HG02981 (cell line): ENCODE data around the gene BCKDK.

ENCODE experiments used
- ATAC-seq: cut with Tn5 transposase; IDR thresholded peaks from one replicate; pipeline ENCODE4 v1.9.1; 2021; ENCODE audit warnings: mild to moderate bottlenecking, moderate library complexity; ENCODE audit not compliant: unreplicated experiment

Gene BCKDK

DNA sequence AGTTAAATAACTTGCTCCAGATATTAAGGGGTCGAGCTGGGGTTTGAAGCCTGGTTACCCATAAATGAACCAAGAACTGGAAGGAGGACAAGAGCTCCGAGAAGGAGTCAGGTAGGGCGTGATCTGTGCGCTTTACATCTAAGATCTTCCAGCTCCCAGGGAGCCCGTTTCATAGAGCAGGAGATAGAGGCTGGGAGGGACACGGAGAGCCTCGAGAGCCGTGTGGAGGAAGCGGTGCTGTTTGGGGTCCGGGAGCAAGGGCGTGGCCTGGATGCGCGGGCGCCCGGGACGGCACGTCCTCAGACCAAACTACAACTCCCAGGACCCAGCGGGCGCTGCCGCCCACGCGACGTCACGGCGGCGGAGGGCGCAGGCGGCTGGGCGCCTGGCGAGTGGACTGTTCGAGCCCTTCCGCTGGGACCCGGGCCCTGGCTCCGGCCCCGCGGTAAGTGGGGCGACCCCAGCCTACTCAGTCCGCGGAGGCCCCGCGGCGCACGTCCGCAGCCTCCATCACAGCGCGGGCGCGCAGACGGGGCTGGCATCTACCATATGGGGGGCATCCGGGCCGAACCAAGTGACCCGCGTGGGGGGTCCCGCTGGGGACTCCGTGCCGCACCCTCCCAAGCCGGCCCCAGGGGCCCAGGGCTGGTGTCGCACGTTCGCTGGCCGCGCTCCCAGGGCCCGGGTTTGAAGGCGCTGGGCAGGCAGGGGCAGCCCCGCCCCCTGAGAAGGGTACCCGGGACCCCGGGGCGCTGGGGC lies at the start of gene BCKDK:
Gene BCKDK (plus strand): TSS at position 352 of the 759 bp plus-strand sequence. CDS start 838 bp downstream, outside the sequence.
- peak; percentile 67 for ATAC-seq

DNA sequence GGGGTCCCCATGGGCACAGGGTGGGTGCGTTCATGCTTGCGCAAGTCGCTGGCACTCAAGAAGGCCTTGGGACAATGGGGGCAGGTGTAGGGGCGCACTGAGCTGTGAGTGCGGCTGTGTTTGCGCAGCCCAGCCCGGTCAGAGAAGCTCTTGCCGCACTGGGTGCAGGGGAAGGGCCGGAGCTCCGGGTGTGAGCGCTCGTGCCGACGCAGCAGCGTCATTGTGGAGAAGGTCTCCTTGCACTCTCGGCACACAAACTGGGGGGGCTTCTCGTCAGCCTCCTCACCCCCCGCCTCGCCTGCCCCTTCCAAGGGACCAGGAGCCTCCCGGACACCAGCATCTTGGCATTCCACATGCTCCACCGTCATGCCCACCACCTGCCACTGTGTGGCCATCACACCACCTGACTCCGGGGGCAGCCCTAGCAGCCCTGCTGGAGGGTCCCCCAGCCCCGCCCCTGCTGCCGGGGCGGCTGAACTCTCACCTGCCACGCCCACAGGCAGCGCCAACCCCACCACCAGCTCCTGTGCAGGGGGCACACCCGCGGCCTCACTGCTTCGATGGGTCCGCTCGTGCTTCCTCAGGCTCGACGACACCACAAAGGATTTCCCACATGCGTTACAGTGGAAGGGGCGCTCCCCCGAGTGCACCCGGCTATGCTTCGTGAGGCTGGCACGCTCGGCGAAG lies 46.9 kb upstream of the BCKDK start:
- ATAC-seq: no peak

DNA sequence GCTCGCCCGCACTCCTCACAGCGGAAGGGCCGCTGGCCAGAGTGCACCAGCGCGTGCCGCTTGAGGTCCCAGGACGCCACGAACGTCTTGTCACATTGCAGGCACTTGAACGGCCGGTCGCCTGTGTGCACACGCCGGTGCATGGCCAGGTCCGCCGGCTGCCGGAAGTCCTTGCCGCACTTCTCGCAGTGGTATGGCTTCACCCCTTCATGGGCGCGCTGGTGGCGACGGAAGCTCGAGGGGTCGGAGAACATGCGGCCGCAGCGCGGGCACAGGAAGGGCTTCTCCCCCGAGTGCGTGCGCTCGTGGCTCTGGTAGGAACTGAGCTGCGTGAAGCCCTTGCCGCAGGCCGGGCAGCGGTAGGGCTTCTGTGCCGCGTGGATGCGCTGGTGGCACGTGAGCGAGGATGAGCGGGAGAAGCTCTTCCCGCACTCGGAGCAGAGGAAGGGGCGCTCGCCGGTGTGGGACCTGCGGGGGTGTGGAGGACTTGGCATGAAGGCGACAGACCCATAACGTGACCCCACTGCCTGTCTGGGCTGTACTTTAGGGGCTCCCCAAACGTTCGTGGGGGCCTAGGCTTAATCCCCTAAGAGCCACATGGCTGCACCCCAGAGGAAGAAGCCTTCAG lies 46.3 kb upstream of the BCKDK start:
- no peak for ATAC-seq

DNA sequence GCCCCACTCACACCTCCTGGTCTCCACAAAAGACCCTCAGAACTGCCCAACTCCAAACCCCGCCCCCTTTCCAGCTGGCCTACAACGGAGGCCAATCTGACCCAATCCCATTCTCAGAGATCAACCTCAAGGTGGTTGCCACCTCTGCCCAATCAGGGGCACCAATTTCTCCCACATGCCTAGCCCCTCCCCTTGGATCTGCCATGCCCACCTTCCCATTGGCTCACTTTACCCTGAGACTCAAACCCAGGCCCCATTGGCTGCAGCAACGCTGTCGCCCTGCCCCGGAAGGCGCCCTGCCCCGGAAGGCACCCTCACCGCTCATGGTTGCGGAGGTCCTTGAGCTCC lies 44.7 kb upstream of the BCKDK start:
- no peak for ATAC-seq

DNA sequence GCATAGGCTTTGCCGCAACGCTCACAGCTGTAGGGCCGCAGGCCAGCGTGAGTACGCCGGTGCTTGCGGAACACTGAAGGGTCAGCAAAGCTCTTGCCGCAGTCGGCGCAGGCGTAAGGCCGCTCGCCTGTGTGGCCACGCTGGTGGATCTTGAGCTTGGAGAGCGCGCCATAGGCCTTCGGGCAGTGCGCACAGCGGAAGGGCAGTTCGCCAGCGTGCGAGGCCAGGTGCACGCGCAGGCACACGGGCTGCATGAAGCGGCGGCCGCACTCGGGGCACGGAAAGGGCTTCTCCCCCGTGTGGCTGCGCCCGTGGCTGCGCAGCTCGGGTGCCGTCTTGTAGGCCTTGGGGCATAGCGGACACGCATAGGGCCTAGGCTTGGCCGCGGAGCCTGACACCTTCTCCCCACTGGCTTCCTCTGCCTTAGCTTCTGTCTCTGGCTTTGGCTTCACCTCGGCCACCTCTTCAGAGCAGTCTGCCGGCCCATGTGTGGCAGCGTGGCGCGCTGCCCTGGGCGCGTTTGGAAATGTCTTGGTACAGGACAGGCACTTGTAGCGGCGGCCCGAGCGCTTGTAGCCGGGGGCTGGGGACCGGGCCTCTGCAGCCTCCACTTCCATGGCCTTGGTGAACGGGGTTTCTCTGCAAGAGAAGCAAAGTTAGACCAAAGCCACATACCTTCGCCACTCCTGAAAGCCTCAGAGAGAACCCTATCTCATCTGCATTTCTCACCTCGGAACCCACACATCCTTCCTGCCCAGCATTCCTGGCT lies 44.2 kb upstream of the BCKDK start:
- ATAC-seq: no peak

DNA sequence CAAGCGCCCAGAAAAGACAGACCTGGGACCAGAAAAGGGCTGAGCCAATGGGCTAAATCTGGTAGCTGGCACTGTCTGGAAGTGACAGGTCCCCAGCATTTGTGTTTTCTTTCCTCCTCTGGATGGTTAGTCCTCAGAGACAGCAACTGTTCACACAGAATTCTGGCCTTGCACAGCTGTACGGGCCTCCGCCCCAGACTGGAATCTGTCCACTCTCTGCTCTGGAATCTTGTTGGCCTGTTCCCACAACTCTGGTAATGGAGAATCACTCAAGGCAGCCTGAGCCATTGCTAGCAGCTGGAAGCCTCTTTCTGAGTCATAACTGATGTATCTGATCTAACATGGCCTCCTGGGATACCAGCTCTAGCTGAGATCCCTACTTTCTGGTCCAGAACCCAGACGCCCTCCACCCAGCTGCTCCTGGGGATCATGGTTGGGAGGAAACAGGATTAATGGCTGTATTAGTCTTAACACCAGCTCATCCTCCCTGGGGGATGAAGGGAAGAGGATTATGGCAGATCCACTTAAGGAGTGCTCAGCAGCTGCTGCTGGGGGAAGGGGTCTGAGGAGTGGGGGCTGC lies 43.2 kb upstream of the BCKDK start:
- ATAC-seq: no peak

DNA sequence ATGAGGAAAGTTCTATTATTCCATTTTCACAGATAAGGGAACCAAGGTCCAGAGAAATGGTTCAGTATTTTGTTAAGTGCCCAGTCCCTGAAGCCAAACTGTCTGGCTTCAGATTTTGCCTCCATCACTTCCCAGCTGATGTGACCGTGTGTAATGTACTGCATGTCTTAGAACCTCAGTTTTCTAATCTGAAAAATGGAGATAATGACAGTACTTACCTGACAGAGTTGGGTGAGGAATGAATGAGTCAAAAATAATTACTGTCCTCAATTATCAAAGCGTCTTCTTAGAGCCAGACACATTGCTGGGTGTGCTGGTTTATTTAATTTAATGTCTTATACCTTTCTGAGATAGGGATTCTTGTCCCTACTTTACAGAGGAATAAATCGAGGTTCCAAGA lies 40.8 kb upstream of the BCKDK start:
- no peak for ATAC-seq

DNA sequence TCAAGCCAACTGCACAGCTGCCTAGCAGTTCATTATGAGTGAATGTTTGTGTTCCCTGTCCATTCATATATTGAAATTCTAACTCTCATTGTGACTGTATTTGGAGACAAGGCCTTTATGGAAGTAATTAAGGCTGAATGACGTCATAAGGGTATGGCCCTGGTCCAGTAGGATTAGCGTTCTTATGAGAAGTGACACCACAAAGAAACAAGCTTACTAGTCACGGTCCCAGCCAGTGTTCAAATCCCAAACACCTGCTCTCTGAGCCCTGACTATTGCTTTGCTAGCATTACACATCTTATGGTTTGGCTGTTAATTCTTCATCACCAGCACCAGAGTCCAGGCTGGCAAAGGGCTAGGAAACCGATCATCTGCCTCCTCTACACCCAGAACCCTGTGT lies 36.3 kb upstream of the BCKDK start:
- ATAC-seq: no peak

DNA sequence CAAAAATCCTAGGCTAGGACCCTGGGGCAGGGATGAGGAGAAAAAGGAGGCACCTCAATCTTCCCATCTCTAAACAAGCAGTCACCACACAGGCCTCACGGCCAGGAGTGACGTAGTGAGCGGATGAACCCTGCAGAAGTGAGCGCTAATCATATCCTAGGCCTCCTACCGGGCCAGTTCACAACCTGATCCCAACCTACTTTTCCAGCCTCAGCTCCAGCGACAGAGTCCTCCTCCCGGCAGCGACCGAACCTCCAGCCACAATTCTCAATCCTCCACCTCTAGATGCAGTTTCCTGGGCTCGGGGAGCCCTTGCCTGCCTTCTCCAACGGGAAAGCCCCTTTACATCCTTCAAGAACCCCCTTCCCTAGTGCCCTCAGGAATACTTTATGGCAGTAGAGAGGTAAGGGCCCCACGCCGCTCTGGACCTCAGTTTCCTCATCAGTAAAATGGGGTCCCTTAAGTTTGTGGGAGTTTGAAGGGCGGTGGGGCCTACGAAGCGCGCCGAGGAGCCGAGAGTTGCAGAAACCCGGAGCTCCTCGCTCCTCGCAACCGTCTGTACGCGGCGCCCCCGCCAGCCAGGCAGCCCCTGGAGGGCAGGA lies 35.5 kb upstream of the BCKDK start:
- ATAC-seq: no peak

DNA sequence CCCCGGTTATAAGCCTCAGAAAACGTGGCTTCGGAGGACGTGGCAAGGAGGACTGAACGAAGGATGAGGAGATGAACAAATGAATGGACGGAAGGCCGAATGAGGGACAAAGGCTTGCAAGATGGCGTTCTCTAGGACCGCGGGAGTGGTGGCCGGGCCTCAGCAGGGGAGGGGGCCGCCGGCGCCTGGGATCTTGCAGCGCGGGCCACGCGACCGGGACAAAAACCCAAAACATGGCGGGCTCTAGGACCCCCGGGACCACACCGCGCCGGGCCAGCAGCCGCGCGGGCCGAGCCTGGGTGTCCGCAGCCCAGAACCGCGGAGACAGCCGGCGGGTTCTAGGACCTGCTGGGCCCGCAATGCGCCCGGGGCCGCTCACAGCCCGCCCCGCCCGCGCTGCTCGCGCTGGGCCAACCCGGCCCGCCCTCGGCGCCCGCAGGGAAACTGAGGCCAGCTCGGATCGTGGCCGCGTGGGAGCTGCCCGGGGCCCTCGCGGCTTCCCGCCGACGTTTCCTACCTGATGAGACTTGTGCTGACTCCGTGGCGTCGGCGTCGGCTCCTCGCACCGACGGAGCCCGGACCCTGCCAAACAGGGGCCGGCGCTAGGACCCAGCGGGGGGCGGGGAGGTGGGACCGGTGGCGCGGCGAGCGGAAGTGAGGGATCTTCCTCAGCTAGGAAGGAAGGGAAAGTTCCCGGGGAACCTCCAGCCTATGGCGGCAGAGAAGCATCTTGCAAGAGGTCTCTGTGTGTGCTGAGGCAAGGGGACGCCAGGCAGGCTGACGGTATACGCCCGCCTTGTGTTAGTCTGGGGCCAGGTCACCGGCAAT lies 34.8 kb upstream of the BCKDK start:
- ATAC-seq: peak; percentile 46

DNA sequence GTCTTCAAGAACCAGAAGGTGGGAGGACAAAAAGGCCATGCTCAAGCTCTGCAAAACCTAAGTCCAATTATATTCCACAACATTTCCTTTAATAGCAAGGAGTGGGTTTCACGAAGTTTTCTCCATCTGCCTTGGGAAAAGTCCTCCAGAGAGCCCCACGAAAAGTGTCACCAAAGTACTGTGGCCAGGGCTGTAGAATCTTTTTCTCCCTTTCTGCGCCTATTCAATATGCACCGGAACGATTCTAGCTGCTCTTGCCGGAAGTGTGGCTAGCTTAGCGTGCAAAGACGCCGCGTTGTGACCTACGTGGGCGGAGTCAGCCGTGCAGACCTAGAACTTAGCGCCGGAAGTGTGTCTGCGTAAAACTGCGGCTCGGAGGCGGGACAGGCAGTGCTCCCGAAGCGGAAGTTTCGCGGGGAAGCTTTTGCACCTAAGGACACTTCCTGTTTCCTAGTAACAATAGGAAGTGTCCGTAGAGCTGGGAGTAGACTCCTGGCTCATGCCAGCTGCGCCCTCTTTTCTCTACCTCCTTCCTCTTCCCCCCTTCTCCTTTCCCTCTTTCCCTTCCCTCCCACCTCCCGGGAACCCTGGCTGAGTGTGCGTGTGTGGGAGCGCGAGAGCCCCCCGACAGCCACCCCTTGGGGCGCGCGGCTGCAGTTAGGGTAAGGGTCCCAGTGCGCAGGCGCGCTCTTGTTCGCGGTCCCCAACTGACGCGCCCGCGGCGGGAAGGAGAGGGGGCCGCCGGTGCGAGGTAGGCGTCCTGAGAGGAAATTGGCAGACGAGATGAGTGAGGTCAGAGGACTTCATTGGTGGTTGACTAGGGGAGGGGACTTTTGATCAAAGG lies 34.0 kb upstream of the BCKDK start, which contains the start of the genes ZNF646 and ZNF668:
Gene ZNF646 (plus strand): TSS at position 453 of the 844 bp plus-strand sequence. CDS start 1,903 bp downstream, outside the sequence.
Gene ZNF668 (minus strand): TSS at position 271 of the 844 bp plus-strand sequence. CDS start 9,781 bp downstream, outside the sequence.
- ATAC-seq: peak; percentile 64

DNA sequence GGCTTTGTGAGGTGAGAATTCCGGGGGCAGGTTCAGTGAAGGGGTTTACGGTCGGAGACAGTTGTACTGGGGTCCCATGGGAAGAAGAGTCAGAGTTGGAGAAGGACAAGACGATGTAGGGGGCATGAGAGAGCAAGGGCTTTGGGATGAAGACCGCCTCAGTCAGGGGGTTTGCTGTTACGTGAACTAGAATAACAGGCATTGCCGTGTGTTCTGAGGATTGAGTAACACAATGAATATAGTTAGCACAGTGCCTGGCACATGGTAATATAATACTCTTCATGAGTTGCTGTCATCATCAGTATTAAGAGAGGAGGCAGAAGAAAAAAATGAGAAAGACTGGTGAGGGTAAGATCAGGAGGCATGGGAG lies 33.4 kb upstream of the BCKDK start:
- ATAC-seq: no peak

DNA sequence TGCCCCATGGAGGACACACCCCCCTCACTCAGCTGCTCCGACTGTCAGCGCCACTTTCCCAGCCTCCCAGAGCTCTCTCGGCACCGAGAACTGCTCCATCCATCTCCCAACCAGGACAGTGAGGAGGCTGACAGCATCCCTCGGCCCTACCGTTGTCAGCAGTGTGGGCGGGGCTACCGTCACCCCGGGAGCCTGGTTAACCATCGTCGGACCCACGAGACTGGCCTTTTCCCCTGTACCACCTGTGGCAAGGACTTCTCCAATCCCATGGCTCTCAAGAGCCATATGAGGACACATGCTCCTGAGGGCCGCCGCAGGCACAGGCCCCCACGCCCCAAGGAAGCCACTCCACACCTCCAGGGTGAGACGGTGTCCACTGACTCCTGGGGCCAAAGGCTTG lies 31.9 kb upstream of the BCKDK start:
- no peak for ATAC-seq

DNA sequence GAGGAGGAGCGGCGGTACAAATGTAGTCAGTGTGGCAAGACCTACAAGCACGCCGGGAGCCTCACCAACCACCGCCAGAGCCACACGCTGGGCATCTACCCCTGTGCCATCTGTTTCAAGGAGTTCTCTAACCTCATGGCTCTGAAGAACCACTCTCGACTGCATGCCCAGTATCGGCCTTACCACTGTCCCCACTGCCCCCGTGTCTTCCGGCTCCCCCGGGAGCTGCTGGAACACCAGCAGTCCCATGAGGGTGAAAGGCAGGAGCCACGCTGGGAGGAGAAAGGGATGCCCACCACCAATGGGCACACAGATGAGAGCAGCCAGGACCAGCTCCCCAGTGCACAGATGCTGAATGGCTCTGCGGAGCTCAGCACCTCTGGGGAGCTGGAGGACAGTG lies 31.2 kb upstream of the BCKDK start:
- no peak for ATAC-seq

DNA sequence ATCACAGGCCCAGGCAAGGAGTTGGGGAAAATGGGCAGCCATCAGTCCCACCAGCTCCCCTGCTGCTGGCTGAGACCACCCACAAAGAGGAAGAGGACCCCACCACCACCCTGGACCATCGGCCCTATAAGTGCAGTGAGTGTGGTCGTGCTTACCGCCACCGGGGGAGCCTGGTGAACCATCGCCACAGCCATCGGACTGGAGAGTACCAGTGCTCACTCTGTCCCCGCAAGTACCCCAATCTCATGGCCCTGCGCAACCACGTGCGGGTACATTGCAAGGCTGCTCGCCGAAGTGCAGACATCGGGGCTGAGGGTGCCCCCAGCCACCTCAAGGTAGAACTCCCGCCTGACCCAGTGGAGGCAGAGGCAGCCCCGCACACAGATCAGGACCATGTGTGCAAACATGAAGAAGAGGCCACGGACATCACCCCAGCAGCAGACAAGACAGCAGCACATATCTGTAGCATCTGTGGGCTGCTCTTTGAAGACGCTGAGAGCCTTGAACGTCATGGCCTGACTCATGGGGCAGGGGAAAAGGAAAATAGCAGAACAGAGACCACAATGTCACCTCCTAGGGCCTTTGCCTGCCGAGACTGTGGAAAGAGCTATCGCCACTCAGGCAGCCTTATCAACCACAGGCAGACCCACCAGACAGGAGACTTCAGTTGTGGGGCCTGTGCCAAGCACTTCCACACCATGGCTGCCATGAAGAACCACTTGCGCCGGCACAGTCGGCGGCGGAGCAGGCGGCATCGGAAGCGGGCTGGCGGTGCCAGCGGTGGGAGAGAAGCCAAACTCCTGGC lies 30.4 kb upstream of the BCKDK start:
- no peak for ATAC-seq

DNA sequence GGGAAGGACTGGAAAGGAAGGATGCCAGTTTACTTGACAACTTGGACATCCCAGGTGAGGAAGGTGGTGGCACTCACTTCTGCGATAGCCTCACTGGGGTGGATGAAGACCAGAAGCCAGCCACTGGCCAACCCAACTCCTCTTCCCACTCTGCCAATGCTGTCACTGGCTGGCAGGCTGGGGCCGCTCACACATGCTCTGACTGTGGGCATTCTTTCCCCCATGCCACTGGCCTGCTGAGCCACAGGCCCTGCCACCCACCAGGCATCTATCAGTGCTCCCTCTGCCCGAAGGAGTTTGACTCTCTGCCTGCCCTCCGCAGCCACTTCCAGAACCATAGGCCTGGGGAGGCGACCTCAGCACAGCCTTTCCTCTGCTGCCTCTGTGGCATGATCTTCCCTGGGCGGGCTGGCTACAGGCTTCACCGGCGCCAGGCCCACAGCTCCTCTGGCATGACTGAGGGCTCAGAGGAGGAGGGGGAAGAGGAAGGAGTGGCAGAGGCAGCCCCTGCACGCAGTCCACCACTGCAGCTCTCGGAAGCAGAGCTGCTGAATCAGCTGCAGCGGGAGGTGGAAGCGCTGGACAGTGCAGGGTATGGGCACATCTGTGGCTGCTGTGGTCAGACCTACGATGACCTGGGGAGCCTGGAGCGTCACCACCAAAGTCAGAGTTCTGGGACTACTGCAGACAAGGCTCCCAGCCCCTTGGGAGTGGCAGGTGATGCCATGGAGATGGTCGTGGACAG lies 29.4 kb upstream of the BCKDK start:
- no peak for ATAC-seq

DNA sequence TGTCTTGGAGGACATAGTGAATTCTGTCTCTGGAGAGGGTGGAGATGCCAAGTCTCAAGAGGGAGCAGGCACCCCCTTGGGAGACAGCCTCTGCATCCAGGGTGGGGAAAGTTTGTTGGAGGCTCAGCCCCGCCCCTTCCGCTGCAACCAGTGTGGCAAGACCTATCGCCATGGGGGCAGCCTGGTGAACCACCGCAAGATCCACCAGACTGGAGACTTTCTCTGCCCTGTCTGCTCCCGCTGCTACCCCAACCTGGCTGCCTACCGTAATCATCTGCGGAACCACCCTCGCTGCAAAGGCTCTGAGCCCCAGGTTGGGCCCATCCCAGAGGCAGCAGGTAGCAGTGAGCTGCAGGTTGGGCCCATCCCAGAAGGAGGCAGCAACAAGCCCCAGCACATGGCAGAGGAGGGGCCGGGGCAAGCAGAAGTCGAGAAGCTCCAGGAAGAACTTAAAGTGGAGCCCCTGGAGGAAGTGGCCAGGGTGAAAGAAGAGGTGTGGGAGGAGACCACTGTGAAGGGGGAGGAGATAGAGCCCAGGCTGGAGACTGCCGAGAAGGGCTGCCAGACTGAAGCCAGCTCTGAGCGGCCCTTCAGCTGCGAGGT lies 28.7 kb upstream of the BCKDK start:
- no peak for ATAC-seq
